DND-41 (cell line): ENCODE results near the gene PHACTR3.

Experiments
- ATAC-seq: fragments of 200-7000 bp; cut with Tn5 transposase; 3 replicates; pipeline ENCODE4 v1.9.1; 2021; ENCODE audit warnings: low read depth; ENCODE audit not compliant: insufficient read depth
- DNase-seq: peaks from one replicate; pipeline ENCODE4 v3.0.0-alpha.2; 2020
- H2AFZ ChIP-seq: 2 replicates; pipeline ENCODE4 v1.6.0; 2012; ENCODE audit warnings: low read depth, low read length
- H3K27ac ChIP-seq: 2 replicates; pipeline ENCODE4 v1.5.1; 2012; ENCODE audit warnings: low read length, inconsistent platforms
- H3K27me3 ChIP-seq: fragments of 200-600 bp; sonication (generic); 2 replicates; pipeline ENCODE4 v1.6.0; 2012; ENCODE audit warnings: low read length, mild to moderate bottlenecking, inconsistent platforms; ENCODE audit not compliant: insufficient read depth, poor library complexity
- H3K36me3 ChIP-seq: 2 replicates; pipeline ENCODE4 v1.5.1; 2012; ENCODE audit warnings: low read length, inconsistent platforms; ENCODE audit not compliant: insufficient read depth
- H3K4me1 ChIP-seq: 2 replicates; pipeline ENCODE4 v1.5.1; 2012; ENCODE audit warnings: mild to moderate bottlenecking, low read length; ENCODE audit not compliant: insufficient read depth
- H3K4me2 ChIP-seq: 2 replicates; pipeline ENCODE4 v1.6.0; 2012; ENCODE audit warnings: mild to moderate bottlenecking, moderate library complexity, low read length, inconsistent platforms; ENCODE audit not compliant: insufficient read depth
- H3K4me3 ChIP-seq, 2 experiments: fragments of 200-600 bp in 1 of 2; shearing (Covaris generic) in 1 of 2; 2 replicates each; pipeline ENCODE4 v1.5.1; 2012 to 2016; ENCODE audit warnings: inconsistent platforms in 2 of 2, low read length in 2 of 2, mild to moderate bottlenecking in 2 of 2, low read depth in 1 of 2, moderate library complexity in 1 of 2
- H3K79me2 ChIP-seq: 2 replicates; pipeline ENCODE4 v1.6.0; 2012; ENCODE audit warnings: low read length, inconsistent platforms; ENCODE audit not compliant: insufficient read depth
- H3K9ac ChIP-seq: 2 replicates; pipeline ENCODE4 v1.6.0; 2012; ENCODE audit warnings: low read depth, mild to moderate bottlenecking, inconsistent platforms, low read length, moderate library complexity
- H3K9me3 ChIP-seq: 2 replicates; pipeline ENCODE4 v1.5.1; 2012; ENCODE audit warnings: low read length, moderate library complexity, mild to moderate bottlenecking, inconsistent platforms; ENCODE audit not compliant: insufficient read depth, severe bottlenecking
- H4K20me1 ChIP-seq: 2 replicates; pipeline ENCODE4 v1.6.0; 2012; ENCODE audit warnings: low read length; ENCODE audit not compliant: insufficient read depth
- CTCF ChIP-seq: IDR thresholded peaks from 2 replicates; pipeline ENCODE4 v1.5.1; 2012; ENCODE audit warnings: borderline replicate concordance, low read length, moderate library complexity, mild to moderate bottlenecking; ENCODE audit not compliant: poor library complexity, severe bottlenecking; ENCODE audit errors: extremely low read depth
- EZH2 ChIP-seq: IDR thresholded peaks from 3 replicates; pipeline ENCODE4 v1.6.1; 2012; ENCODE audit warnings: borderline replicate concordance, low read depth, mild to moderate bottlenecking, moderate library complexity, low read length, inconsistent platforms; ENCODE audit not compliant: severe bottlenecking

The PHACTR3 gene

GRCh38 chr20:59831024-59831915, 226.9 kb downstream of the PHACTR3 start:
- peaks cover 37% of the 10 kb centered on the region for H3K27me3 ChIP-seq
- no peaks in the 10 kb centered on the region for H3K36me3 ChIP-seq
- no peak overlapping the region for H3K9ac ChIP-seq
- no peak for TF ChIP-seq EZH2
- no peak for TF ChIP-seq CTCF
- H3K4me1 ChIP-seq = peaks cover 6% of the 10 kb centered on the region; the same call in 1 of the 2 replicates
- no peaks in the 10 kb centered on the region for H3K9me3 ChIP-seq
- no peak overlapping the region for H3K4me2 ChIP-seq
- no peak overlapping the region for H3K27ac ChIP-seq
- no peak overlapping the region for H2AFZ ChIP-seq
- H4K20me1 ChIP-seq = no peaks in the 10 kb centered on the region
- H3K4me3 ChIP-seq = no peak overlapping the region
- ATAC-seq (no peak), DNase-seq (no peak)
- no peaks in the 10 kb centered on the region for H3K79me2 ChIP-seq

- H2AFZ ChIP-seq = no peak overlapping the region
- H3K79me2 ChIP-seq = no peaks in the 10 kb centered on the region
- no peaks in the 10 kb centered on the region for H4K20me1 ChIP-seq
- no peak overlapping the region for H3K4me2 ChIP-seq
- H3K27me3 ChIP-seq = peaks cover 41% of the 10 kb centered on the region
- H3K9me3 ChIP-seq = no peaks in the 10 kb centered on the region
- H3K4me3 ChIP-seq = no peak overlapping the region
- no peak overlapping the region for H3K27ac ChIP-seq
- H3K9ac ChIP-seq = no peak overlapping the region
- H3K36me3 ChIP-seq = no peaks in the 10 kb centered on the region
- peaks cover 6% of the 10 kb centered on the region; the same call in 1 of the 2 replicates for H3K4me1 ChIP-seq
- DNase-seq = no peak
- TF ChIP-seq EZH2 = no peak
- TF ChIP-seq CTCF = no peak
- no peak for ATAC-seq
Observed at GRCh38 chr20:59831916-59832270, 227.6 kb downstream of the PHACTR3 start.

DNA sequence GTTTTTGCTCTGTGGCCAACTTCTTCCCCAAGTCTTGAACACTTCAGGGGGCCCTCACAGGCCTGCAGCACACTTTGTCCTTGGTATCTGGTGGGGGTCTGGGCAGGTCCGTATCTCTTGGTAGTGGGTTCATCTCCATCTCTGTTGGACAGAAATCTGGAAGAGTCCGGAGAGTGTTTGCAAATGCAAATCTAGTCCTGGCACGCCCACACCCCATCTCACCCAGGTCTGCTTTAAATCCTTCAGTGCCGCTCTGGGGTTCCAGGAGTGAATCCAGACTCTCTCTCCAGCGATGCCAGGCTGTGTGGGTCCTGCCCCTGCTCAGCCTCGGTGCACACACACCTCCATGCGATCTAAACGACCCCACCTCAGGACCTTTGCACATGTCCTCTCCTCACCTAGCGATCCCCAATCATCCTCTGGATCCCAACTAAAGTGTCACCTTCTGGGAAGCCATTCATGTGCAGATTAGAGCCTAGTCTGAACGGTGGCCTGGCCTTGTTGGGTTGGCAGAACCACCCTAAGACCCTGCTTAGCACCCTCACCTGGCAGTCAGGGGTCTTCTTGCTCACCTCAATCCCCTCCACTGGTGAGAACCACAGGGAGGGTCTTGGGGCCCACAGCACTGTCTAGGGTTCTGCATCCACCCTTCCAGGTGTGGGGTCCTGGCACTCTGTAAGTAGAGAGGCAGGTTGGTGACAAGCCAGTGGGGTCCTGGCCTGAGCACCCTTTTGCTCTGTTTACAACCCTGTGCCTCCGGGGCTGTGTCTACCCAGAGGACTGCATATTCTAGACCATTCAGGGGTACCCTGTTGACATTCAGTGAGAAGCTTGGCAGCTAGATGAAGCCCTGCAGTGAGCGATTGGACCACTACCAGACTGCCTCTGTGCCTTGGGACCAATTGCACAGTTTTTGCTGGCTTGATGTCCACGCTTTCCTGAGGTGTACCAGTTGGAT, 228.3 kb downstream of the PHACTR3 start:
- H4K20me1 ChIP-seq = no peaks in the 10 kb centered on the region
- no peak overlapping the region for H3K4me3 ChIP-seq
- ATAC-seq (no peak), DNase-seq (no peak)
- H3K9me3 ChIP-seq = no peaks in the 10 kb centered on the region
- H2AFZ ChIP-seq = no peak overlapping the region
- H3K4me2 ChIP-seq = no peak overlapping the region
- no peak overlapping the region for H3K9ac ChIP-seq
- no peak overlapping the region for H3K27ac ChIP-seq
- TF ChIP-seq EZH2 (no peak), CTCF (no peak)
- no peaks in the 10 kb centered on the region for H3K36me3 ChIP-seq
- H3K79me2 ChIP-seq = no peaks in the 10 kb centered on the region
- H3K4me1 ChIP-seq = peaks cover 6% of the 10 kb centered on the region; the same call in 1 of the 2 replicates
- H3K27me3 ChIP-seq = peaks cover 45% of the 10 kb centered on the region
